HG02970 (cell line): Measurements from ENCODE around the gene SYCP3.
"Not testable (repeated sequence)": the region's sequence is repeated elsewhere in the genome, so short reads cannot be mapped to it uniquely, and the experiment has no call there.

ENCODE experiments used
- ATAC-seq: cut with Tn5 transposase; IDR thresholded peaks from one replicate; pipeline ENCODE4 v1.9.1; 2021; ENCODE audit warnings: mild to moderate bottlenecking, moderate library complexity, moderate number of reproducible peaks; ENCODE audit not compliant: unreplicated experiment, low FRiP score

SYCP3 gene

DNA sequence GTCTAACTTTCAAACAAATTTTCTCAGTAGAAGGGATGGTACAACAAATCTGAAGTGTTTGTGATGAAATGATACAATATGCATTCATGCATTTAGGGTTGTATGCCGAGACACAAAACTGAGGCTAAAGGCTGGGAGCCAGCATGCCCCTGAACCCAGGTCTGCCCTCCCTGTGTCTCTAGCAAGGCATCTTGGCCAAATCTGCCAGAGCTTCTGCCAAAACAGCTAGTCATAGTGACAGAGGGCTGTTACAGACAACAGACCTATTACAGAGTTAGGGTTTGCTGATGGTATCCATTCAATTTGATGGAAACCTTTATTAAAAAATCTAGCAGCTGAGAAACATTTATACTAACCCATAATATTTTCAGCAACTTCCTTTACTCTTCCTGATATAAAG lies 53.1 kb downstream of the SYCP3 start:
- no peak for ATAC-seq

DNA sequence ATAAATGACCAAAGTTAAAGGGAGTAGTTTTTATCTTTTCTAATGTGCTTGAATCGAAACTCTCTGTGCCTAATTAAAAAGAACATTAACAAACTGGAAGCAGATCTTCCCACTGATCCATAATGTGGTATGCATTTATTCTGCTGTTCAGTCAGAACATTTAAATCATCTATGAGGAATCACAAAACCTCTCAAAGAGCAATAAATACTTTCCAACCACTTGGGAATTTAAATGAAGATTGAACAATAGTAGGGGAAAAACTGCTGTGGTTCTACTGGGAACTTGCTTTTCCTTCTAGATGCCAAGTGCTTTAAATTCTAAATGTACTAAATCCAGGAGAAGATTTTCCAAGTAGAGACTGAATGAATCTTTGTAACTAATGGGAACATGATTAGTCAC lies 54.2 kb downstream of the SYCP3 start:
- ATAC-seq = no peak

DNA sequence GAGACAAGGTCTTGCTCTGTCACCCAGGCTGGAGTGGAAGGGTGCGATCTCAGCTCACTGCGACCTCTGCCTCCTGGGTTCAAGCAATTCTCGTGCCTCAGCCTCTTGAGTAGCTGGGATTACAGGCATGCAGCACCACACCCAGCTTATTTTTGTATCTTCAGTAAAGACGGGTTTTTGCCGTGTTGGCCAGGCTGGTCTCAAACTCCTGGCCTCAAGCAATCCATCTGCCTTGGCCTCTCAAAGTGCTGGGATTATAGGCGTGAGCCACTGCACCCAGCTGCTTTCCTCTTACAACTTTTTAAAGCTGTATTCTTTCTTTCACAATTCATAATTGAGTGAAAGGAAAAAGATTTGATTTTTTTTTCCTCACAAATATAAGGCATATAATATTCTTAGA lies 57.6 kb downstream of the SYCP3 start:
- not testable (repeated sequence) for ATAC-seq

DNA sequence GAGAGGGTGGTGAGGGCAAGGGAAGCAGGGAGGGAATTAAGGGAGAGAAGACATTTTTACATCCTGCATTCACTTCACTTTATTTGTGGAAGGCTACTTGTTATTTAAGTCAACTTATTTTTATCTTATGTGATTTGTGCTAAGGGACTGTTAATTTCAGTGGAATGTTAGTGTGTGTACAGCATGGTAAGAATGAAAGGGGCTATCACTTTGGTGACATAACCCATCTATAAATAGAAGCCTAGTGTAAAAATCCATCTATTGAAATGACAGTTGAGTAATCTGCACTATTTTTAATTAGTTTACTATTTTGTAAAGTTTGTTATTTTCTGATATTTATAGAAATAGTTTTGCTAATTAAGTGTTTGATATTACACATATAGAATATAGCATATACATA lies 58.6 kb downstream of the SYCP3 start:
- no peak for ATAC-seq

DNA sequence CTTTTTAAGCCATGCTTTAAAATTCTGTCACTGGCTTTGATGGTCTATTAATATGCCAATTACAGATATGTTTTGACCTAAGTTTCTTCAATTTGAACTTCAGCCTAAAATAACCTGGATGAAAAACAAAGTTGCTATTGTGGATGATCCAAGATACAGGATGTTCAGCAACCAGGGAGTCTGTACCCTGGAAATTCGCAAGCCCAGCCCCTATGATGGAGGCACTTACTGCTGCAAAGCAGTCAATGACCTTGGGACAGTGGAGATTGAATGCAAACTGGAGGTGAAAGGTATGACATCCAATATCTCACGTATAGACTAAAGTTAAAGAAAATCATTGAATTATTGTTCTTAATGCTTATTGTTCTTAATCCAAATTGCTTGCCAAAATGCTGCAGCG lies 59.0 kb downstream of the SYCP3 start:
- ATAC-seq = no peak
